Measurements from ENCODE around the gene IGSF23.
"Not testable (repeated sequence)": the region's sequence is repeated elsewhere in the genome, so short reads cannot be mapped to it uniquely, and the experiment has no call there.

Gene IGSF23

DNA sequence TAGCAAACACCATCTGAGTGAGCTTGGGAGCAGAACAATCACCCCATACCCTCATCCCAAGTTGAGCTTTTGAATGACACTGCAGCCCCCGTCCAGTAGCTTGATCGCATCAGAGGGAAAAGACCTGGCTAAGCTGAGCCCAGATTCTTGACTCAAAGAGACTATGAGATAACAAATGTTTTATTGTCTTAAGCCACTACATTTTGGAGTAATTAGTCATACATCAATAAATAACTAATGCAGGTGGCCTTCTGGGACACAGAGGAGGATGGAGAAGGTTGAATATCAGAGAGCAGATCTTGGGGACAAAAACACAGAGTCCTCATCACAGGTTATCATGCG lies 24.6 kb upstream of the IGSF23 start:
- no peak for DNase-seq

DNA sequence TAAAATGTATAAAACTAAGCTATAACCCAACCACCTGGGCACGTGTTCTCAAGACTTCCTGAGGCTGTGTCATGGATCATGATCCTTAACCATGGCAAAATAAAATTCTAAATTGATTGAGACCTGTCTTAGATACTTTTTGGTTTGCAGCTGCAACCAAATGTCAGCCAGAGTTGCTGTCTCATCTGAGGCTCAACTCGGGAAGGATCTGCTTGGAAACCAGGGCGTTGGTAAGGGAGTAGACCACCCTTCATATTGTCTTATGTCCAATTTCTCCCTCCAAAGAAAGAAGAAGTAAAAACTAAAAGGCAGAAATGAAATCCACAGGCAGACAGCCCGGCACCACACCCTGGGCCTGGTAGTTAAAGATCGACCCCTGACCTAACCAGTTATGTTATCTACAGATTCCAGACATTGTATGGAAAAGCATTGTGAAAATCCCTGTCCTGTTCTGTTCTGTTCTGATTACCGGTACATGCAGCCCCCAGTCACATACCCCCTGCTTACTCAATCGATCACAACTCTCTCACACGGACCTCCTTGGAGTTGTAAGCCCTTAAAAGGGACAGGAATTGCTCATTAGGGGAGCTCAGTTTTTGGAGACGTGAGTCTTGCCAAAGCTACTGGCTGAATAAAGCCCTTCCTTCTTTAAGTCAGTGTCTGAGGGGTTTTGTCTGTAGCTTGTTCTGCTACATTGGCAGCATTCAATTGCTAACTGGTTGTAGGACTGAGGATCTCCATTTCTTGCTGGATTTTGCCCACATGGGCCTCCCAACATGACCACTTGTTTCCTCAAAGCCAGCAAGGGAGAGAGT lies 22.9 kb upstream of the IGSF23 start:
- DNase-seq: no peak

DNA sequence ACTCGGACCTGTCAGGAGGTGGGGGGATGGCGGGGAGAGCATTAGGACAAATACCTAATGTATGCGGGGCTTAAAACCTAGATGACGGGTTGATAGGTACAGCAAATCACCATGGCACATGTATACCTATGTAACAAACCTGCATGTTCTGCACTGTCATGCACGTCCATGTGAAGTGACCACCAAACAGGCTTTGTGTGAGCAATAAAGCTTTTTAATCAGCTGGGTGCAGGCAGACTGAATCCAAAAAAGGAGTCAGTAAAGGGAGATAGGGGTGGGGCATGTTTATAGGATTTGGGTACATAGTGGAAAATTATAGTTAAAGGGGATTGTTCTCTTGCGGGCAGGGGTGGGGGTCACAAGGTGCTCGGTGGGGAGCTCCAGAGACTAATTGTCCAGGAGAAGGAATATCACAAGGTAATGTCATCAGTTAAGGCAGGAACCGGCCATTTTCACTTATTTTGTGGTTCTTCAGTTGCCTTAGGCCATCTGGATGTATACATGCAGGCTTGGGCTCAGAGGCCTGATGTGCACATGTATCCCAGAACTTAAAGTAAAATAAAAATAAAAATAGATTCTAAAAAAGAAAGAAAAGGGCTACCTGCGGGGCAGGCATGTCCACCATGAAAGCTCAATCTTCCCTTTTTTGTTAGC lies 21.9 kb upstream of the IGSF23 start:
- DNase-seq: not testable (repeated sequence)

DNA sequence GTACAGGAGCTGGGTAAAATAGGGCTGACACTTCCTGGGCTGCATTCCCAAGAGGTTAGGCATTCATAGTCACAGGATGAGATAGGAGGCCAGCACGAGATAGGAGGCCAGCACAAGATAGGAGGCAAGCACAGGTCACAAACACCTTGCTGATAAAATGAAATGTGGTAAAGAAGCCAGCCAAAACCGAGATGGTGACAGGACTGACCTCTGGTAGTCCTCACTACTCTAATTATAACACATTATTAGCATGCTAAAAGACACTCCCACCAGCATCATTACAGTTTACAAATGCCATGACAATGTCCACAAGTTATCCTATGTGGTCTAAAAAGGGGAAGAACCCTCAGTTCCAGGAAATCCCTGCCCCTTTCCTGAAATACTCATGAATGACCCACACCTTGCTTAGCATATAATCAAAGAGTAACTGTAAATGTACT lies 20.9 kb upstream of the IGSF23 start:
- no peak for DNase-seq

DNA sequence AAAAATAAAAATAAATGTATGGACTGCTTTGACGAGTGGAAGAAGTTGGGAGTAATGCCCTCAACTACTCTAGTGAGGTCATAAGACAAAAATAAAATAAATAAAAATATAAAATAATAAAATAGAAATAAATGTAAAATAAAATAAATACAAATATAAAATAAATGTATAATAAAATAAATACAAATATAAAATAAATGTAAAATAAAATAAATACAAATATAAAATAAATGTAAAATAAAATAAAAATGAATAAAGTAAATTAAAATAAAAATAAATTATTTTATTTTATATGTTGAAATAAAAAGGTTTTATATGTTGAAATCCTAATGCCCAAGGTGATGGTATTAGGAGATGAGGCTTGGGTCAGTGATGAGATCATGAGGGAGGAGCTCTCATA lies 20.1 kb upstream of the IGSF23 start:
- no peak for DNase-seq

DNA sequence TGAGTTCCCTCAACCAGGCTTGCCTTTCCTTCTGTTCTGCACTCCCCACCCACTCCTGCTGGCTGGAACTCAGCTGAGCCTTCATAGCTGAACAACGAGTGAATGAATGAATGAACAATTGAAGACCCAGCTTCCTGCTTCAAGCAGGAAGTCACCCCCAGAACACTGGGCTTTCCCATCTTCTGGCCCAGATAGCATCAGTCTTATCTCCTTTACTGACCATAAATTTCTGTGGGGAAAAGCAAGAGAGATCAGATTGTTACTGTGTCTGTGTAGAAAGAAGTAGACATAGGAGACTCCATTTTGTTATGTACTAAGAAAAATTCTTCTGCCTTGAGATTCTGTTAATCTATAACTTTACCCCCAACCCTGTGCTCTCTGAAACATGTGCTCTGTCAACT lies 19.5 kb upstream of the IGSF23 start:
- DNase-seq: not testable (repeated sequence)

DNA sequence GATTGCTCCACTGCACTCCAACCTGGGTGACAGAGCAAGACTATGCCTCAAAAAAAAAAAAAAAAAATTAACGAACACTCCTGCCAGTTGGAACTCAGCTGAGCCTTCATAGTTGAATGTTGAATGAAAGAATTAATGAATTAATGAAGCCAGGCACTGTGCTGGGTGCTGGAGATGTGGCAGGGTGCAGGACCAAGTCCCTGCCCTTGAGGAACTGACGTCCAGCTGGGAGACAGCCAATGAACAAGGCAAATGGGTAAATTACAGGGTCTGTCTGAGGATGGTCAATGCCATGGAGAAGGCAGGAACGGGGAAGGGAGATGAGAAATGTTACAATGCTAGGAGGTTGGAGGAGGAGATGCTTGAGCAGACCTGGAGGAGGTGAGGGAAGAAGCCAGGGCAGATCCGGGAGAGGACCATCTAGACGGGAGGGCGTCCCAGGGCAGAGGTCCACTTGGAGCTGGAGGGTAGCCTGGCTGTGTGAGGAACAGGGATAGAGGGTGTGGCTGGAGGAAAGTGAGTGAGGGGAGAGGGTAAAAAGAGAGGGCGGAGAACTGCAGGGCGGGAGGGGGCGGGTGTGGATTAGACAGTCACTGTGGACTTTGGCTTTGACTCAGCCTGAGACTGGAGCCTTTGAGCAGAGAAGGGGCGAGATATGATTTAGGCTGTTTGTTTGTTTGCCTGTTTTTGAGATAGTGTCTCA lies 16.8 kb upstream of the IGSF23 start:
- DNase-seq: no peak

DNA sequence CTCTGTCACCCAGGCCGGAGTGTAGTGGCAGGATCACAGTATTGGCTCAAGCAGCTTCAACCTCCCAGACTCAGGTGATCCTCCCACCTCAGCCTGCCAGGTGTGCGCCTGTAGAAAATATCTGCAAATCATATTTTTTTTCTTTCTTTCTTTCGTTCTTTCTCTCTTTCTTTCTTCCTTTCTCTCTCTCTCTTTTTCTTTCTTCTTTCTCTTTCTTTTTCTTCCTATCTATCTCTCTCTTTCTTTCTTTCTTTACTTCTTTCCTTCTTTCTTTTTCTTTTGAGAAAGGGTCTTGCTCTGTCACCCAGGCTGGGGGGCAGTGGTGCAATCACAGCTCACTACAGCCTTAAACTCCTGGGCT lies 16.3 kb upstream of the IGSF23 start:
- no peak for DNase-seq

DNA sequence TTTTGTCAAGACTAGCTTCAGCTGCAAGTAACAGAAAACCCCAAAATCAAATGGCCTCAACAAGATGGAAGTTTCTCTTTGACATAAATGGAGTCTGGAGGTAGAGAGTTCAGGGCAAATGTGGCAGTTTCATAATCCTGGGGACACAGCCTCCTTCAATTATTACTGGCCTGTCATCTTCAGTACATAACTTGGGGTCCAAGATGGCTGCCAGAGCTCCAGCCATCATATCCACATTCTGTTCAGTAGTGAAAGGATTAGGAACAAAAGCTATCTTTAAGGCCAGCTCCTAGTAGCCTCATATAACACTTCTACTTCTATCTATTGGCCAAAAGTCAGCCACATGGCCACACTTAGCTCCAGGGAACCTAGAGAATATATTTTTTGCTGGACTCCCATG lies 15.0 kb upstream of the IGSF23 start:
- no peak for DNase-seq

DNA sequence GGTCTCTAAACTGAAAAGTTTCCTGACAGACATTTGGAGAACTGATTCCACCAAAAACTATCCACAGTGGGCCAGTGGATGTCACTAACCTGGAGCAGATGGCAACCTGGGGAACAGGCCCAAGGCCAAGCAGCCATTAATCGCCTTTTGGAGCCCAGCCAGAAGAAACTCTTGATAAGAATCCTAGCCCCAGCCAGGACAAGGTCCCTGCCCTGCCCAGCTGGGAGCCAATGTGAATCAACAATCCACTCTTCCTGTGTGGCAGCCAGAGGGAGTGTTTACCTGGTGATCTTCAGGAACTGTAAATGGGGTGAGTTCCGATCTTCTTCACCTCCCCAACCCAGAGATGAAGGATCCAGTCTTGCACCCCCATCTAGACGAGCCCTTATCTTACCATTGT lies 14.5 kb upstream of the IGSF23 start:
- no peak for DNase-seq

DNA sequence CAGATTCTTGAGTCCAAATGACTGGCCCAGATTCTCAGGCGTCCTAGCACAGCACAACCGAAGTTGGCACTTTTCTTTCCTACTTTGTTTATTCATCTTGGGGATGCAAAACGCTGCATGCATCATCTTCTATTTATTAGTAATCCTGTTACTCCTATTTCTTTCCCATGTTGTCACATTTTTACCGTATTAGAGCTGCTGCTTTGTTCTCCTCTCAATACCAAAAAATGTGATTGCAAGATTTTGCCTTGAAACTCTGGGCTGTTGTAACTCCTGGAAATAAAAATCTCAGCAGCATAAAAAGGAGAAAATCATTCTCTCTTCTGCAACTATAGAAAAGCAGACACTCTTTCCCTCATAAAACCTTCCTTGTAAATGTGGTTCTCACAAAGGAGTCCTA lies 12.9 kb upstream of the IGSF23 start:
- no peak for DNase-seq

DNA sequence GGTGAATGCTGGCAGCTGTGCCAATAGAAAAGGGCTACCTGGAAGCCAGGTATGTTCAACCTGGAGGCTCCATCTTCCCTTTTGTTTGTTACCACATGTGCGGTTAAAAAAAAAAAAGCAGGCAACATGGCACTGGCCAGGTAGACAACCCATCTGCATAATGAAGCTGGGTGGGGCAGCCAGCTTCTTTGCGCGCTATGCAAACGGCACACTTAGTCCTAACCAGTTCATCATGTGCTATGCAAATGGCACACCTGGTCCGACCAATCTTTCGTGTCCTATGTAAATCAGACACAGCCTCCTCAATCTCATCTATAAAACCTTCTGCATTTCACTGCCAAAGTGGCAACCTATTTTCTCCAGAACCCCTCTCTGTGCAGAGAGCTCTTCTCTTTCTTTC lies 11.3 kb upstream of the IGSF23 start:
- no peak for DNase-seq

DNA sequence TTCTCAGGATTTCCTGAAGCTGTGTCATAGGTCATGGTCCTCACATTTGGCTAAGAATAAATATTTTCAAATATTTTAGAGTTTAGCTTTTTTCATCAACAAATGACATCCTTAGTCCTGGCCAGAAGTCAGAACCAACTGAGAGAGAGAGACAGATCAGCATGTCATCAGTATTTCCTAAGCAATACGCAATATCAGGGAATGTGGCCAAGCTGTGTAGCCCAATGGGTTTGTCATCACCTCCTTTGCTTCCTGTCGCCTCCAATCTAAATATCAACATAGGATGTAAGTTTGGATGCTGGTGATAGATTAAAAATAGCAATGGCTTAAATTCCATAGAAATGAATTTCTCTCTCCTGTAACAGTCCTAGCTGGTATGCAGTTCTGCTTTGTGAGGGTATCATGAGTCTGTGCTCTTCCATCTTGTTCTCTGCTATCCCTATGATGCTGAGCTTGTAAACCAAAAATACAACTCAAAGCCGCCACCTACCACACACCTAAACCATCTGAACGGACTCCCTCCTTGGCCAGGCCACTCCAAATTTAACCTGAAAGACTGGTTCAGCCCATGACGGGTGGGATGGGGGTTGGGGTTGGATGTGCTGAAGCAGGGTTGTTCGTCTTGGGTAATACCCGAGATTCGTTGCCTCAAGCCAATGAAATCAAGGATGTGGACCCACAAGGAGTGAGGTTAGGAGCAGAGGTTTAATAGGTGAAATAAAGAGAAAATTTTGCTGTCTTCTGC lies 10.0 kb upstream of the IGSF23 start:
- no peak for DNase-seq

DNA sequence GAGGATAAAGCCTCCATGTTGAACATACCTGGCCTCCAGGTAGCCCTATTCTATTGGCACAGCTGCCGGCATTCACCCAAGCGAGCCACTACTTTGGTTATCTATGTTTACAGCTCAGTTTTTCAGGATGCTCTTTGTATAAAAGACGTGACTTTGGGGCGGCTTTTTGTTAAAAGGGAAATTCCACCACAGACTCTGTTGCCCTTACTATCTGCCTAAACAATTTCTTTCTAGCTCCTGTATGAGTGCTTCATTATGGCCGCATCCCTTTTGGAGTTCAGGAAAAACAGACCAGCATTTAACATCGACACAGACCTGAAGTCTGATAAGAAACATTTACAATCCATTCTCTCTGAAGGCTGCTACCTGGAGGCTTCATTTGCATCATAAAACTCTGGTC lies 9.1 kb upstream of the IGSF23 start:
- no peak for DNase-seq

DNA sequence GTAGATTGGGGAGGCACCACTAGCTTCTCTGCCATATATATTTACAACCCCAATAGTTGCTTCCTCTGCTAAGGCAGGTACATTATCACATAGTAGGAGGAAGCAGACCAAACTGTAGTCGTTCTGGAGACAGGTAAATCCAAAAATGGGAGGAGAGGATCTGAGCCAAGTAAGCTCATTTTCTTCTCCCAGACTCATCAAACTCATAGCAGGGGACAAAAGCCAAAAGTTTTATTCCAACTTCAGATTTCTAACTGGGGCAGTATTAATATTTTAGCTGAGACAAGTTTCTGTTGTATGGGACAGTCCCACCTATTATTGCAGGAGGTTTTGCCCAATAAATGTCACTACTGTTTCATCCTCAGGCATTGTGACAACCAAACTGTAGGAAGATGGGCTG lies 7.8 kb upstream of the IGSF23 start:
- DNase-seq: no peak

DNA sequence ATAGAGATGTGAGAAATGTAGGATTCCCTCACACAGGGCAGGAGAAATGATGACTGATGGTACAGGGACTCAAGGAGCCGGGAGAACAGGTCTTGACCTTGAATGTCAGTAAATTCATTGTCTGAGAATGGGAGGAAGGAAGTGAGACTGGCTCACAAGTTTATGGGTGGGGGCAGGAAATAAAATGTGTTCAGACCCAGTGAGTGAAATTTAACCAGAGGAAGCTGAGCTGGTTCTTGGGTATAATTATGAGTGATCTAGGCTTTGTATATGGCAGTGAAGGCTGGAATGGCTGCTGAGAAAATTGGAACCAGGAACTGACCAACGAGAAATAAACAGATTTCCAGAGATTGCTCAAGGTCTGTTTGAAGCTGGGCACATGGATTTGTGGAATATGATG lies 6.3 kb upstream of the IGSF23 start:
- no peak for DNase-seq

DNA sequence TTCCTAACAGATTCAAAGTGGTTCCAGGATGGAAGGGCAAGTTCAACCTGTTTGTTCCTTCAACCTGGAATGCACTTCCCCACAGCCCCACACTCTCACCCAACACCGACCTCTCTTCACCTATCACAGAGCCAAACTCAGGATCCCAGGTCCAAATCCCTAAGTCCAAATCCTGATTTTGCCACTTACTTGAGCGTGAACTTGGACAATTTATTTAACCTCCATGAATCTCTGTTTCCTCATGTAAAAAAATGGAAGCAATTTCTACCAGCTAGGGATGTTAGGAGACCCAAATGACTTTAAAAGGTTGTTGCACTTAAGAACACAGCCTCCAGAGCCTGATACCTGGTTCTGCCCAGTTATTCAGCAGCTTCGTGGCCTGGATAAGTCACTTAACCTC lies 5.4 kb upstream of the IGSF23 start:
- DNase-seq: no peak

DNA sequence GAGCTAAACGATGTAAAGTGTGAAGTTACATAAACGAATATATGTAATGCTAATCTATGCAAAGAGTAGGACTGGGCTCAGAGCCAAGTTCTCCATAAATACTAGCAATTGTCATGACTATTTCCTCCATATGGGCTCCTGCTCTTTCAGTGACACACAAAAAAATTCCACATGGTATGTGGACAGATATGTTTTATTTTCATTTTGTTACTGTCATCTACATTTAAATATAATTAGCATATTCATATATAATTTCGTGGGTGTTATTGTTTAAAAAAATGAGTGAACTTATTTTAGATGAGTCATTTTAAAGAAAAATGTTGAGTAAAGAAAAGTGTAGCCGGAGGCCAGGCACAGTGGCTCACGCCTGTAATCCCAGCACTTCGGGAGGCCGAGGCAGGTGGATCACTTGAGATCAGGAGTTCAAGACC lies 5.0 kb upstream of the IGSF23 start:
- DNase-seq: no peak

DNA sequence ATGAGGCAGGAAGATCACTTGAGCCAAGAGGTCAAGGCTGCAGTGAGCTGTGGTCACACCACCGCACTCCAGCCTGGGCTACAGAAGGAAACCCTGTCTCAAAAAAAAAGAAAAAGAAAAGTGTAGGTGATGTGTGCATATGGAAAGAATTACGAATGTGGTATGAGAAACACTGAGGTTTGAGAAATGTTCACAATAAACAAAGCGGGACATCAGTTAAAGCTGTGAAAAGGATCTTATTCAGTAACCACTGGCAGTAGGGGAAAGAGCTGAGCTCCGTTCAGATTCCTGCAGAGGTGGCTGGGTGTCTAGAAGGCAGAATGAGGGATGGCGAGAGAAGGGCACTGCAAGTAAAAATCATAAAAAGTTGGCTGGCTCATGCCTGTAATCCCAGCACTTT lies 4.1 kb upstream of the IGSF23 start:
- no peak for DNase-seq

DNA sequence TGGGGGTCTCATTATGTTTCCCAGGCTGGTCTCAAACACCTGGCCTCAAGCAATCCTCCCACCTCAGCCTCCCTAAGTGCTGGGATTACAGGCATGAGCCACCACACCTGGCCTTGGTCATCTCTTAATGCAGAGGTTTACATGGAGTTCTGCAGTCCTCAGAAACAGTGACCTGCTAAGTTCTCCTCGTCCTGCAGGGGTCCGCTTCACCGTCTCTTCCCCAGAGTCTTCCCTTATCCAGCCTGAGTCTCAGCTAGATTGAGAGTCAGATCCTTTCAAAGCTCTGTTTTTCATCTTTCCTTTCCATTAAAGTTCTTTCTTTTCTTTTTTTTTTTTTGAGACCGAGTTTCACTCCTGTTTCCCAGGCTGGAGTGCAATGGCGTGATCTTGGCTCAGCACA lies 2.9 kb upstream of the IGSF23 start:
- DNase-seq: not testable (repeated sequence)

DNA sequence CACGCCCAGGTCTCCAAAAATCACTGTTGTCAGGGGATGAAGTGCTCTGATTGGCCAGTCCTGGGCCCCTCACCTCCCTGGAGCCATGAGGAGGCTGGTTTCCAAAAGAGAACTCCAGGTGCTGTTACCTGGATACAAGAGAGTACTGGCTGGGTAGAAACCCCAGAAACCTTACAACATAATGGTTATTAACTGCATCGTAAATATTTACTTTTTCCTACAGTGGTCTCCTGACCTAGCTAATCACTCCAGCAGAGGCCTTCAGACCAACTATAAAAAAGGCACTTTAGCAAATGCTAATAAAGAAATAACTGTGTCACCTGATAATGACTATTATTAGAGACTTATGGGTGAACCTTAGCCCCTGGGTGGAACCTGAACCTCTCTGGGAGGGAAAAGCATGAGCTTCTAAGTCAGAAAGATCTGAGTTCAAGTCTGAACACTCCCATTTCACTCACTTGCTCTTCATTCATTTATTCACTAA lies 1.5 kb upstream of the IGSF23 start:
- DNase-seq: no peak

DNA sequence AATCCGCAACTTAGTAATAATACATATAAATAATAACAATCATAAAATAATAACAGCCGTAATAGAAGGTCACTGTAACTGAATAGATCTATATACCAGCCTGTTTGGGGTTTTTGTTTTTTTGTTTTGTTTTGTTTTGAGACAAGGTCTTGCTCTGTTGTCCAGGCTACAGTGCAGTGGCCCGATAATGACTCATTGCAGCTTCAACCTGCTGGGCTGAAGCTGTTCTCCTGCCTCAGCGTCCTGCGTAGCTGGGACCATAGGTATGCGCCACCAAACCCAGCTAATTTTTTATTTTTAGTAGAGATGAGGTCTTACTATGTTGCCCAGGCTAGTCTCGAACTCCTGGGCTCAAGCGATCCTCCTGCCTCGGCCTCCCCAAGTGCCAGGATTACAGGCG lies 950 bp downstream of the IGSF23 start:
- DNase-seq: no peak

DNA sequence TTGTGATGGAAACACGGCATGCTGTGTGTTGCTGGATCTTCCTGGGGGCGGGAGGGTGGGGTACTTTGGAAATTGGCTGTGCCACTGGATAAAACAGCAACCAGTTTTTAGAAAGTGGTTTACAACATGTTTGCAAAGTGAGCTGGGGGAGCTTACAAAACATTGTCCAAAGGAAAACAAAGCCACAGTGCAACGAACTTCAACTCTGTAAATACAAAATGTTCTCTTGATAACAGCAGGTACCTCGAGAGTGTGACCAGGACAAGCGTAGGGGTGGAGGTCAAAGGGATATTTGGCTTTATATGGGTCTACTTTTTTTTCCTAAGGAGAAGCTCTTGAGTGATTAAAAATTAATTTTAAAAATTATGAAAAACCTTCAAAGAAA lies 2.5 kb downstream of the IGSF23 start:
- DNase-seq: no peak

All from activated CD4-positive, CD25-positive, alpha-beta regulatory T cell treated with anti-CD3 and anti-CD28 coated beads, Interleukin-2, amount 50 U/mL, for 72 hours (primary cell).